HG03039 (cell line): ENCODE results near the gene ACSS1.

Experiments
- ATAC-seq: cut with Tn5 transposase; IDR thresholded peaks from one replicate; pipeline ENCODE4 v1.9.1; 2021; ENCODE audit warnings: mild to moderate bottlenecking, moderate library complexity; ENCODE audit not compliant: unreplicated experiment

ACSS1 gene

GRCh38 chr20:25061103-25061799, 3.3 kb upstream of the ACSS1 start:
- no peak for ATAC-seq

GRCh38 chr20:25059866-25060465, 2.0 kb upstream of the ACSS1 start:
- no peak for ATAC-seq

- ATAC-seq: no peak
Observed at GRCh38 chr20:25058847-25059810, 1.2 kb upstream of the ACSS1 start.

DNA sequence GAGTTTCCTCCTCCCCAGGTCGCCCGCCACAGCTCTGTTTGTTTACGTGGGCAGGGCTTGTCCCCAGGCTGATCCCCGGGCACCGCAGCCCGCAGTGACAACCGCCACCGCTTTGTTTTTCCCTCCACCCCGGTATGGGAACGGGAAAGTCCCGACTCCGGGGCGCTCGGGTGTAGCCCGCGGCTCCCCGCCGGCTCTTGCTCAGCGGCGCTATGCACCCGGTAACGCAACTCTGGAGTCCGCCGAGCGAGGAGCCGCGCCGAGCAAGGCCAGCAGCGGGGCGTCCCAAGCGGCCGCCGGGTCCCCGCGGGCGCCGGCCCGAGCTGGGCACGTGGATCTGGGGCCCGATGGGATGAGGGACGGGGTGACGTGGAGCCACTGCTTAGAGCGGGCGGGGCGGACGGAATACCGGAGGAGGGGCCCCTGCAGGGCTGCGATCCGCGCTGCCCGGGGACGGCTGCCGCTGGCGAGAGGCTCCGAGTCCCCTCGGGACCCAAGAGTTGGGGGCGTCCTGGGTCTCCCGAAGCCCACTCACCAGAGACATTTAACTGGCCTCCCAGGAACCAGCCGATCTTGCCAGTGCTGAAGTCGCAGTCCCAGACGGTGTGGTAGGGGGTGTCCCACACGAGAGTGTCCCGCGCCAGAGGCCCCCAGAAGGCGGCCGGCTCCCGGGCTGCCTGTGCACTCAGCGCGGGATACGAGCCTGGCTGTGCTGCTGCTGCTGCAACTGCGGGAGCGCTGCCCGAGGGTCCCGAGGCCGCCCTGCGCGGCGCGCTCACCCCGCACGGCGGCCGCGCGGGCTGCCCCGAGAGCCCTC, 497 bp downstream of the ACSS1 start:
- ATAC-seq: peak; percentile 31

GRCh38 chr20:25056690-25057233, 1.2 kb downstream of the ACSS1 start:
- peak; percentile 22 for ATAC-seq

DNA sequence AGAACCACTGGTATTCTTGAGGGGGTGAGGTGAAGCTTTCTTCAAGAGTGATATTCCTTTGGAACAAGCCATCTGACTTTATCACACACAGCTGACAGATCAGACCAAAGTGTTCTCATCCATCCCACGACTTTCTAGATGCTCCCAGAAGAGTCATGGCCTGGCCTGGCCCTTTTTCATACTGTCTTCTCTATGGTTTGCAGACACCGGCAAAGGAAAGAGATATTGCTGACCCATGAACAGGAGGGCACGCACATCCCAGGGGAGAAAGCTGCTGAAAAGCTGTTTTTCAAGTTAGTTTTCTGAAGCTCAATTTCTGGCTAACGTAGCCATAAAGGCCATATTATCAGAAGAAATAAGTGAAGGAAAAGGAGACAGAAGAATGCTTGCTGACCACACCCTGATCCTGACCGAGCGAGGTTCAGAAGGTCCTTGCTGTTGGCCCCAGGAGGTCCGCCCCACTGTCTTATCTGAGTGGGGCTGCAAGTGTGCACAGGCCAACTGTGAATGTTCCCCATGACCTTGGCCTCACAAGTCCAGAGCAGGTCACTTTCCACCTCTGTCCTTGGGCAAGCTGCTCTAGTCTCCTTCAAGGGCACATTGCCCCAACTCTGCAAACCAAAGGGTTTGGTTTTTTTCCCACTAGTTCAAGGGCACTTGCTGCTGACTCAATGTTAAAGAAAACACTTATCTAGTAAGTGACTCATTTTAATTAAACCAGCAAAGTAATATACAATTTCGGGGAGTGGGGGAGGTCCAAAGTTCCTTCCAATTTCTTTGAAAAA, 2.0 kb downstream of the ACSS1 start:
- no peak for ATAC-seq

GRCh38 chr20:25054995-25055629, 2.8 kb downstream of the ACSS1 start:
- ATAC-seq: no peak

GRCh38 chr20:25054096-25054820, 3.7 kb downstream of the ACSS1 start:
- no peak for ATAC-seq

- ATAC-seq: no peak
Observed at GRCh38 chr20:25053255-25054031, 4.5 kb downstream of the ACSS1 start.

GRCh38 chr20:25052255-25053194, 5.4 kb downstream of the ACSS1 start:
- no peak for ATAC-seq

DNA sequence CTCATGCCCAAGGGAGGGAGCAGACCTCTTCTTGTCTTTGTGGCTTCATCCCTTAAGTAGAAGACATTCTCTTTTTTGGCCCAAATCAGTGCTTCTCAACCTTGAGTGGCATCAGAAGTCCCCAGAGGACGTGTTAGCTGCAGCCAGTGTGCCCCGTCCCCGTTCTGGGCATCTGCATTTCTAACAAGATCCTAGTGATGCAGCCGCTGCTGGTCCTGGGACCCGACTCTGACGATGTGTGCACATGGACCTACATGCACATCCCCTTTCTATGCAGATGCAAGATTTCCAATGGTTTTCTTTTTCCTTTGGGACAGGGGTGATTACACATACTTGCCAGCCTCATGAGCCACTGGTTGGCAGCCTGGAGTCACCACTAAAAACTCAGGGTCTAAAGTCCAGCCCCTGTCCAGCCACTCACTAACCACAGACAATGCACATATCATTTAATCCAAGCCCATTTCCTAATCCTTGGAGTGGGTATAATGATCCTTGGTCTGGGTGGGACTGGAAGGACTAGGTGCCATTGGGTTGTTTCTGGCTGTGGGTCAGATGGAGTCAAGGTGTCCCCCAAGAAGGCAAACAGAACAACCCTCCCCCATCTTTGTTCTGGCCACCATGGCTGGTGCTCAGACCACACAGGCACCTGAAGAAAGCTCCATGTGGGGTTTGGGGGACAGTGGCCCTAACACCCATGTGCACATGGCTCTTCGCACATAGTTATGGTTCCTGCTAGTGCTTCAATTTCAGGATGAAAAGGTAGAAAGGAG, 6.4 kb downstream of the ACSS1 start:
- ATAC-seq: no peak

- no peak for ATAC-seq
Observed at GRCh38 chr20:25050501-25051350, 7.2 kb downstream of the ACSS1 start.

GRCh38 chr20:25050082-25050481, 7.9 kb downstream of the ACSS1 start:
- ATAC-seq: no peak

DNA sequence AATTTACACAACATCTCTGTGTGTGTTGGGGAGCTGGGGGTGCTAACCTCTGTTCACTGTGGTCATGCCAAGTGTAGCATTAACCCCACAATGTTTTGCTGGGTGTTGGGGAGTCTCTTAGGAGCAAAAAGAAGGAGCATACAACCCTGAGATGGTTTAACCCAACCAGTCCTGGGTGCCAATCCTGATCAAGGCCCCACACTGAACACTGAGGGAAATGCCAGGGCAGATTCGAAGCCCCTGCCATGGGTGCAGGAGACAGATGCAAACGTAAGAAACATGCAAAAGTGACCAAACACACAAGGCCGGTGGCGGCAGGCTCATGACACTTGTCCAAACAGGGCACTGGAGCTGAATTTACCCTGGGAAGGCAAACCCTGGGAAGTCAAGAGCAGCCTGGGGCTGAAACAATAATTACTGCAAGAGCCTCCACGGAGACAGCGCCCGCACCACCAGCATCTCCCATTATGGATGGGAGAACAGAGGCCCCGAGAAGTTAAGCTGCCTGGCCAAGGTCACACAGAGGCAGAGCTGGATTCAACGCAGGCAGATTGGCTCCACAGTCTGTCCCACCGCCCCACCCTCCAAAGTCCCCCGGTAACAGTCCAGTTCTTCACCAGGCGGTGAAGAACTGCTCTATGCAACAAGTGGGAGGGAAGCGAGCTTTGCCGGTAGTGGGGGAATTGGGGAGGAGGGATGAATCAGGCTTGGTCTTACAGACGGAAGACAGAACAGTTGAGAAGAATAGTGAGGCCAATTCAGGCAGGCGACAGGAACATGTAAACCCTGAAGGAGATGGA, 8.5 kb downstream of the ACSS1 start:
- ATAC-seq: no peak
